Peyer's patch (tissue), 4 donors: ENCODE data around the gene SCARF2. TPM values are rescaled to one million over a fixed set of nuclear protein-coding genes. Genes with fewer than 3 reads are reported as not detected.
A peak's percentile ranks its signal among the peaks of the same experiment; 100 is the strongest.

Experiments
- DNase-seq, 3 donors: peaks; one replicate each; pipeline ENCODE4 v3.0.0-alpha.2; 2017 to 2019
- H3K27ac ChIP-seq, 4 donors: fragments of 200-600 bp; sonication (generic); one replicate each; pipeline ENCODE4 v1.5.1; 2016 to 2019
- H3K27me3 ChIP-seq, 2 donors: fragments of 200-600 bp; sonication (generic); one replicate each; pipeline ENCODE4 v1.5.1; 2019
- H3K36me3 ChIP-seq, 3 donors: fragments of 200-600 bp; sonication (generic); one replicate each; pipeline ENCODE4 v1.5.1; 2016 to 2019
- H3K4me1 ChIP-seq, 4 donors: fragments of 200-600 bp; sonication (generic); one replicate each; pipeline ENCODE4 v1.5.1; 2016 to 2019
- H3K4me3 ChIP-seq, 4 donors: fragments of 200-600 bp; sonication (generic); 1 replicate in 3 of 4; 2 replicates in 1 of 4; pipeline ENCODE4 v1.5.1; 2016 to 2019; ENCODE audit warnings: mild to moderate bottlenecking in 1 of 4
- H3K9me3 ChIP-seq, 4 donors: fragments of 200-600 bp; sonication (generic); one replicate each; pipeline ENCODE4 v1.5.1; 2016 to 2019; ENCODE audit warnings: mild to moderate bottlenecking in 1 of 4
- CTCF ChIP-seq, 6 experiments: fragments of 450-650 bp in 4 of 6; fragments of 200-600 bp in 2 of 6; sonication (generic) in 1 of 6; IDR thresholded peaks; one replicate each; pipeline ENCODE4 v1.5.1; 2017 to 2019; ENCODE audit warnings: antibody characterized with exemption in 6 of 6, mild to moderate bottlenecking in 3 of 6, moderate library complexity in 1 of 6
- POLR2A ChIP-seq, 2 donors: fragments of 450-650 bp; IDR thresholded peaks; one replicate each; pipeline ENCODE4 v1.5.1; 2017; ENCODE audit warnings: antibody characterized with exemption in 2 of 2, mild to moderate bottlenecking in 2 of 2, moderate library complexity in 2 of 2
- total RNA-seq, 4 donors: library from RNA; depleted of rRNA; stranded (reverse); fragments of >200 nt; gene quantifications; one replicate each; pipeline ENCODE4 v1.1.0, GENCODE V29; 2016

Gene SCARF2
- total RNA-seq, 4 donors from 2014 or later, result 3.5 to 8.3 (median 5.2) TPM

- TF ChIP-seq CTCF (IDR thresholded peaks at IDR 0.05) (no peak), POLR2A (IDR thresholded peaks at IDR 0.05) (no peak)
- H3K4me3 ChIP-seq, result no peak overlapping the region
- DNase-seq, result no peak
- peaks cover 0 to 6% (median 0%) of the 10 kb centered on the region in 3 donors for H3K36me3 ChIP-seq
- no peak overlapping the region for H3K27ac ChIP-seq
- H3K4me1 ChIP-seq, result peaks cover 0 to 37% (median 14%) of the 10 kb centered on the region in 4 donors
- peaks cover 0 to 7% of the 10 kb centered on the region in 2 donors for H3K27me3 ChIP-seq
- H3K9me3 ChIP-seq, result no peaks in the 10 kb centered on the region
Observed at GRCh38 chr22:20439556-20439927, 1.9 kb upstream of the SCARF2 start.

DNA sequence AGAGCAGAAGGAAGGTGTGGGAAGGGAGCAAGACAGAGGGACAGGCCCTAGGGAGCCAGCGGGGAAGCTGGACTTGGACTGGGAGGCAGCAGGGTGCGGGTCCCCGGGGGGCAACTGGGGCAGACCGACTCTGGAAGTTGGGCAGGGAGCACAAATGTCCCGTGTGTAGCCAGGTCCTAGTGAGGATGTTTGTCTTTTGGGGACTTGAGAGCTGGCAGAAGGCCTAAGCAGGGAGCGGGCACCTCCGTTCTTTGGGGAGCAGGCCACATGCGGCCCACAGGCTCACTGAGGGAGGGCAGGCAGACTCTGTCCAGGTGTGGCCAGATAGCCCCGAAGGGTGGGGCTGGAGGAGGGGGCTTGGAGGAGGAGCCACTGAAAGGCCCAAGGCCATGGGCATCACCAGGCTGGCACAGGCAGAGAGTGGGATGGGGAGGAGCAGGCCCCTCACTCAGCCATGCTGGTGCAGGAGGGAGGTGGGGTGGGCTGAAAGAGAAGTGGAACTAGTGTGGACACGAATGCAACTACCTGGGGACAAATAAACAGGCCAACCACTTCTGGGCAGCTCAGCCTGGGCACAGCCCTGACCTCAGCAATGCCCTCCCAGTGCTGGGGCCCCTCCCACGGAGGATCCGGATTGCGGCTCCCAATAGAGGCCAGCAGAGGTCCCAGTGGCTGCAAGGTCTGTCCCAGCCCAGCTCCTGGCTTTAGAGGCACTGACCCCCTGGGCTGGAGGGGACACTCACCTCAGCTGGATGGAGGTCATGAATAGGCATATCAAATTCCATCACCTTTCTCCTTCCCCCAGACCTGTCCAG is 1.3 kb upstream of the SCARF2 start:
- H3K4me3 ChIP-seq, result peak overlapping the region in 3 of 4 donors; percentile 34 to 60 (median 56)
- DNase-seq, result peak in 2 of 3 donors; percentile 29 to 40
- peaks cover 0 to 37% (median 14%) of the 10 kb centered on the region in 4 donors for H3K4me1 ChIP-seq
- H3K36me3 ChIP-seq, result no peaks in the 10 kb centered on the region
- peaks cover 0 to 7% of the 10 kb centered on the region in 2 donors for H3K27me3 ChIP-seq
- H3K27ac ChIP-seq, result peak overlapping the region in 3 of 4 donors; percentile 58 to 82 (median 80)
- no peak for TF ChIP-seq POLR2A (IDR thresholded peaks at IDR 0.05)
- TF ChIP-seq CTCF (IDR thresholded peaks at IDR 0.05), result no peak
- no peaks in the 10 kb centered on the region for H3K9me3 ChIP-seq

GRCh38 chr22:20438427-20438677 is 727 bp upstream of the SCARF2 start:
- Histone ChIP-seq H3K27me3 (peaks cover 0 to 7% of the 10 kb centered on the region in 2 donors), H3K4me1 (peaks cover 0 to 37% (median 14%) of the 10 kb centered on the region in 4 donors), H3K4me3 (peak overlapping the region; percentile 34 to 60 (median 54)), H3K27ac (peak overlapping the region; percentile 58 to 82 (median 72)), H3K9me3 (no peaks in the 10 kb centered on the region), H3K36me3 (no peaks in the 10 kb centered on the region)
- DNase-seq, result no peak
- TF ChIP-seq POLR2A (IDR thresholded peaks at IDR 0.05) (no peak), CTCF (IDR thresholded peaks at IDR 0.05) (no peak)

DNA sequence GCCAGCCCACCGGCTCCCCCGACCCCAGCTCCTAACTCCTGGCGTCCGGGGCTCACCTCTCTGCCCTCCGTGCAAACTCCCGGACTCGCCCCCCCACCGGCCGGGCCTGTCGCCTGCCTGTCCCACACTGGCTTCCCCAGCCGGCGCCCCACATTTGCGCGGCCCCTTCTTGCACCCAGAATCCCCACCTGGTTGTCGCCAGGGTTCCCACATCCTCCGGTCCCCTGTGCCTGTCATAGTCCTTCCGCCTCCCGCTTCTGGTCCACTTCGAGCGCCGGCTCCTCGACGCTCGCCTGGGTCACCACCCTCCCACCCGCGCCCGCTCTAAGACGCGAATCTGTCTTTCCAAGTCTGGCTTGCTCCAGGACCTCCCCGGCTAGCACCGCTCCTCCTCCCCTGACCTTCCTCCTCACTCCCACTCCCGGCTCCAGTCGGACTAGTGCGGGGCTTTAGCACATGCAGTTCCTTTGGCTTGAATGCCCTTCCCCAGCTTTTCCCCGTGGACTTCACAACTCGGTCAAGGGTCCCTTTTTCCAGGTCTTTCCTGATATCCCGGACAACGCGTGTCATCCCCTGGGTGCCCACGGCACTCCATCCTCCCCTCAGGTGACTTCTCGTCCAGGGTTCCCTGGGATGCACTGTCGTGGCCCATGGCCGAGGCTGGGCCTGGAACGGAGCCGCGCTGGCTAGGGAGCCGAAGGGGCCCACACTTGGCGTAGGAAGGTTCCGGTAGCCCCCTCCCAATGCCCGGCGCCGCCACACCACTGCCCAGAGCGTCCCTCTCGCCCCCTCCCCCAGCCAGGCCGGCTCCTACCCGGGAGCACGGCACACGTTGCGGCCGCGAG is 635 bp downstream of the SCARF2 start:
- peaks cover 0 to 7% of the 10 kb centered on the region in 2 donors for H3K27me3 ChIP-seq
- TF ChIP-seq POLR2A (IDR thresholded peaks at IDR 0.05) (no peak), CTCF (IDR thresholded peaks at IDR 0.05) (no peak)
- H3K9me3 ChIP-seq, result no peaks in the 10 kb centered on the region
- peaks cover 0 to 31% (median 14%) of the 10 kb centered on the region in 4 donors for H3K4me1 ChIP-seq
- H3K36me3 ChIP-seq, result no peaks in the 10 kb centered on the region
- peak in 1 of 3 donors; percentile 46 for DNase-seq
- H3K4me3 ChIP-seq, result peak overlapping the region; percentile 34 to 60 (median 54)
- peak overlapping the region; percentile 51 to 82 (median 72) for H3K27ac ChIP-seq

GRCh38 chr22:20436307-20436767 is 1.3 kb downstream of the SCARF2 start:
- peak in 1 of 3 donors; percentile 53 for DNase-seq
- Histone ChIP-seq H3K4me3 (peak overlapping the region; percentile 34 to 60 (median 54)), H3K9me3 (no peaks in the 10 kb centered on the region), H3K27ac (peak overlapping the region; percentile 51 to 82 (median 72)), H3K36me3 (no peaks in the 10 kb centered on the region), H3K4me1 (peaks cover 0 to 31% (median 17%) of the 10 kb centered on the region in 4 donors), H3K27me3 (peaks cover 0 to 12% of the 10 kb centered on the region in 2 donors)
- no peak for TF ChIP-seq POLR2A (IDR thresholded peaks at IDR 0.05)
- TF ChIP-seq CTCF (IDR thresholded peaks at IDR 0.05), result no peak
